ENCODE measurements around the gene DNAH9. TPM values are rescaled to one million over a fixed set of nuclear protein-coding genes. Genes with fewer than 3 reads are reported as not detected.

The DNAH9 gene
- total and polyA plus RNA-seq, 8 donors, result 0.28 to 18.3 (median 0.42) TPM; not detected in 2

DNA sequence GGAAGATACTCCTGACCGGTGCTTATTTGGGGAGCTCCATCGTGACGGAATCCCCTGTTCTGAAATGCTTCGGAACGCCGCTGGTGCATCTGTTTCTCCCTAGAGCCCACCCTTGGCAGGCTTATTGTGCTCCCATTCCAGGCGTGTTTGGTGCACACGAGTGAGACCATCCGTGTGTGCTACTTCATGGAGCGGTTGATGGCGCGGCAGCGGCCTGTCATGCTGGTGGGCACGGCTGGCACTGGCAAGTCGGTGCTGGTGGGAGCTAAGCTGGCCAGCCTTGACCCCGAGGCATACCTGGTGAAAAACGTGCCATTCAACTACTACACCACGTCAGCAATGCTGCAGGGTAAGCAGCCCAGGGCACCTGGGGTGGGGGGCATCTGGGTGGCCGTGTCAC, 170.7 kb downstream of the DNAH9 start:
- Histone ChIP-seq H3K4me1 (no peaks in the 10 kb centered on the region), H3K36me3 (no peaks in the 10 kb centered on the region), H3K27me3 (no peaks in the 10 kb centered on the region), H3K27ac (no peak overlapping the region), H3K9me3 (no peaks in the 10 kb centered on the region), H3K4me3 (no peak overlapping the region)
- intact Hi-C loops (cut with DNase I; ENCODE audit: low total_unique reads), result no loop called here
- WGBS, 5 donors, result 84 to 89% (median 87%) methylated on average over 19 of the region's 19 CpGs
- no peak for DNase-seq
- TF ChIP-seq POLR2AphosphoS5 (IDR thresholded peaks at IDR 0.05) (no peak), POLR2A (IDR thresholded peaks at IDR 0.05) (no peak), EP300 (IDR thresholded peaks at IDR 0.05) (no peak)
- TF ChIP-seq, protein P1, sequence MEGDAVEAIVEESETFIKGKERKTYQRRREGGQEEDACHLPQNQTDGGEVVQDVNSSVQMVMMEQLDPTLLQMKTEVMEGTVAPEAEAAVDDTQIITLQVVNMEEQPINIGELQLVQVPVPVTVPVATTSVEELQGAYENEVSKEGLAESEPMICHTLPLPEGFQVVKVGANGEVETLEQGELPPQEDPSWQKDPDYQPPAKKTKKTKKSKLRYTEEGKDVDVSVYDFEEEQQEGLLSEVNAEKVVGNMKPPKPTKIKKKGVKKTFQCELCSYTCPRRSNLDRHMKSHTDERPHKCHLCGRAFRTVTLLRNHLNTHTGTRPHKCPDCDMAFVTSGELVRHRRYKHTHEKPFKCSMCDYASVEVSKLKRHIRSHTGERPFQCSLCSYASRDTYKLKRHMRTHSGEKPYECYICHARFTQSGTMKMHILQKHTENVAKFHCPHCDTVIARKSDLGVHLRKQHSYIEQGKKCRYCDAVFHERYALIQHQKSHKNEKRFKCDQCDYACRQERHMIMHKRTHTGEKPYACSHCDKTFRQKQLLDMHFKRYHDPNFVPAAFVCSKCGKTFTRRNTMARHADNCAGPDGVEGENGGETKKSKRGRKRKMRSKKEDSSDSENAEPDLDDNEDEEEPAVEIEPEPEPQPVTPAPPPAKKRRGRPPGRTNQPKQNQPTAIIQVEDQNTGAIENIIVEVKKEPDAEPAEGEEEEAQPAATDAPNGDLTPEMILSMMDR (IDR thresholded peaks at IDR 0.05), result no peak

DNA sequence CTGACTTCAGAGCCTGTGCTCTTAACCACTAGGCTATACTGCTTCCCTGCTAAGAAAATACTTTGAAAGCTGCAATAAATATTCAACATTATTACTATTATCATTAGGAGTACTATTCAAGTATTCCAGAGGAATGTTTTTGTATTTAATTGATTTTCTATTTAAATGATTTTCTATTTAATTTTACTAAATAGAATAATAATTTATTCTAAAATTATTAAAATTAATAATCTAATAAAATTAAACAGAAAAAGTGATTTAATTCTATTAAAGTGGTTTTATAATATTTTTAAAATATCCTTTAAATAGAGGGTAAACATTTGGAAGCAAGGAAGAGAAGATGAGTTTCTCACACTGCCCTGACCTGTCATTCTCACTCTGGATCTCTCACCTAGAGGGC, 173.8 kb downstream of the DNAH9 start:
- Histone ChIP-seq H3K27ac (no peak overlapping the region), H3K27me3 (no peaks in the 10 kb centered on the region), H3K36me3 (no peaks in the 10 kb centered on the region), H3K4me1 (no peaks in the 10 kb centered on the region), H3K4me3 (no peak overlapping the region), H3K9me3 (no peaks in the 10 kb centered on the region)
- no peak for DNase-seq
- TF ChIP-seq, protein P1 (IDR thresholded peaks at IDR 0.05), result no peak
- TF ChIP-seq POLR2A (IDR thresholded peaks at IDR 0.05) (no peak), POLR2AphosphoS5 (IDR thresholded peaks at IDR 0.05) (no peak), EP300 (IDR thresholded peaks at IDR 0.05) (no peak)
- intact Hi-C loops (cut with DNase I; ENCODE audit: low total_unique reads), result no loop called here

DNA sequence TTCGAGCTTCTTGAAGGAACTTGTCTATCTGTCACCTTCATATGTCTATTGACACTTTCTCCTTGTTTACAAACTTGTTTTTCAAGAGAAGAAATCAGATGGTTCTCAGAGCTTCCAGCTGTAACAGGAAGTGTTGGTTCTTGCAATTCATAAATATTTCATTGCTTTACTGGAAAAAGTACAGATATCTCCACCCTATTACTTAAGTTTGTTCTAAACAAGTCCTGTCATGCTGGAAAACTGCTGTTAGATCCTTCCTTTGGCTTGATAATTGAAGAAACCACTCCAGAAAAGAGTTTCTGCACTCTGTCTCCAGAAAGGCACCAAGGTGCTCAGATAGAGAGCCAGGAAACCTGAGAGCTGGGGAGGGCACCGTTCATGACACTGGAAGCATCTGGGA, 181.6 kb downstream of the DNAH9 start:
- Histone ChIP-seq H3K36me3 (no peaks in the 10 kb centered on the region), H3K27me3 (peaks cover 0 to 7% (median 0%) of the 10 kb centered on the region in 3 donors), H3K4me3 (no peak overlapping the region), H3K4me1 (no peaks in the 10 kb centered on the region), H3K27ac (no peak overlapping the region), H3K9me3 (no peaks in the 10 kb centered on the region)
- intact Hi-C loops (cut with DNase I; ENCODE audit: low total_unique reads), result no loop called here
- 61 to 78% (median 65%) methylated on average over 2 of the region's 2 CpGs for WGBS, 5 donors
- DNase-seq, result no peak
- TF ChIP-seq POLR2A (IDR thresholded peaks at IDR 0.05), result no peak
- TF ChIP-seq POLR2AphosphoS5 (IDR thresholded peaks at IDR 0.05), result no peak
- TF ChIP-seq EP300 (IDR thresholded peaks at IDR 0.05), result no peak
- TF ChIP-seq, protein P1 (IDR thresholded peaks at IDR 0.05), result no peak

DNA sequence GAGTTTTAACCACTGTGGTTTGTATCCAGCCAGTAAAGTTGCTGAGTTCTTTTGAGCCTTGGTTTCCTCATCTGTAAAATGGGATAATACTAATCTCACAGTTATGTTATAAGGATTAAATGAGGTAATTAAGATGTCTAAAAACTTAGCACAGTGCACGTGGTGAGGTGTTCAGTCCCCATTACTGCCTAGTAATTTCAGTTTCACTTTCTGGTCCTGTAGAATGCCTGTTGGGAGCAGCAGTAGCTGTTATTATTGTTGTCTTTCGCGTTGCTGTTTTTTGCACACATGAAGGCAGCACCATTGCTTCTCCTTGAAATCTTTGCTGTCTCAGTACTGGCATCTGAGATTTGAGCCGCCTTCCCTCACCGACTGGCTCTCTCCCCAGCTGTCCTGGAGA, 182.4 kb downstream of the DNAH9 start:
- WGBS, 5 donors, result 79 to 87% (median 86%) methylated on average over 5 of the region's 5 CpGs

More for the DNA sequence above, 182.4 kb downstream of the DNAH9 start:
- no peak for DNase-seq
- no peak overlapping the region for H3K27ac ChIP-seq
- H3K27me3 ChIP-seq, result peaks cover 0 to 7% (median 0%) of the 10 kb centered on the region in 3 donors
- no peaks in the 10 kb centered on the region for H3K4me1 ChIP-seq
- H3K9me3 ChIP-seq, result no peaks in the 10 kb centered on the region
- H3K4me3 ChIP-seq, result no peak overlapping the region
- no peaks in the 10 kb centered on the region for H3K36me3 ChIP-seq
- intact Hi-C loops (cut with DNase I; ENCODE audit: low total_unique reads), result no loop called here
- no peak for TF ChIP-seq POLR2A (IDR thresholded peaks at IDR 0.05)
- TF ChIP-seq, protein P1 (IDR thresholded peaks at IDR 0.05), result no peak
- no peak for TF ChIP-seq POLR2AphosphoS5 (IDR thresholded peaks at IDR 0.05)
- no peak for TF ChIP-seq EP300 (IDR thresholded peaks at IDR 0.05)
